ENCODE measurements around the gene NOS1AP.

NOS1AP gene

GRCh38 chr1:162285149-162285561 lies 215.7 kb downstream of the NOS1AP start:
- Histone ChIP-seq H2BK15ac (replicated peaks; ENCODE audit: low read depth) (no peak overlapping the region), H3K4ac (ENCODE audit: low read depth, low read length) (no peak overlapping the region), H2BK5ac (ENCODE audit: low read length) (no peak overlapping the region), H3K4me3 (ENCODE audit: low read length) (no peak overlapping the region), H3K56ac (ENCODE audit: low read length) (no peak overlapping the region), H3K23ac (ENCODE audit: low read length) (no peak overlapping the region), H4K8ac (ENCODE audit: low read depth, low read length) (no peak overlapping the region), H2AK5ac (ENCODE audit: low read length) (no peak overlapping the region), H3K9ac (ENCODE audit: low read length) (no peak overlapping the region), H3K79me2 (ENCODE audit: control insufficient read depth, insufficient read depth, low read length) (no peaks in the 10 kb centered on the region), H3K18ac (ENCODE audit: low read length) (no peak overlapping the region), H4K5ac (ENCODE audit: low read length) (no peak overlapping the region), H2BK120ac (ENCODE audit: low read depth, low read length) (no peak overlapping the region), H3K4me2 (ENCODE audit: low read length) (no peak overlapping the region), H3K27ac (ENCODE audit: low read depth, low read length) (no peak overlapping the region), H3K79me1 (ENCODE audit: low read length) (peaks cover 2% of the 10 kb centered on the region), H3K4me1 (ENCODE audit: control insufficient read depth, low read depth, low read length) (no peaks in the 10 kb centered on the region), H3K36me3 (ENCODE audit: control insufficient read depth, insufficient read depth, low read length) (no peaks in the 10 kb centered on the region), H3K27me3 (ENCODE audit: insufficient read depth, low read length, poor library complexity) (no peaks in the 10 kb centered on the region)
- DNase-seq: peak; percentile 26
- WGBS (ENCODE audit: extremely low coverage, insufficient coverage, low lambda C conversion rate): no CpG with 5 or more reads among the region's 5 CpGs

- Histone ChIP-seq H2BK5ac (ENCODE audit: low read length) (no peak overlapping the region), H2BK15ac (replicated peaks; ENCODE audit: low read depth) (no peak overlapping the region), H3K4me3 (ENCODE audit: low read length) (no peak overlapping the region), H4K5ac (ENCODE audit: low read length) (no peak overlapping the region), H4K8ac (ENCODE audit: low read depth, low read length) (no peak overlapping the region), H3K36me3 (ENCODE audit: control insufficient read depth, insufficient read depth, low read length) (no peaks in the 10 kb centered on the region), H2AK5ac (ENCODE audit: low read length) (no peak overlapping the region), H3K79me1 (ENCODE audit: low read length) (no peaks in the 10 kb centered on the region), H3K27ac (ENCODE audit: low read depth, low read length) (no peak overlapping the region), H3K9ac (ENCODE audit: low read length) (no peak overlapping the region), H3K4ac (ENCODE audit: low read depth, low read length) (no peak overlapping the region), H3K27me3 (ENCODE audit: insufficient read depth, low read length, poor library complexity) (no peaks in the 10 kb centered on the region), H3K56ac (ENCODE audit: low read length) (no peak overlapping the region), H3K18ac (ENCODE audit: low read length) (no peak overlapping the region), H3K23ac (ENCODE audit: low read length) (no peak overlapping the region), H3K4me1 (ENCODE audit: control insufficient read depth, low read depth, low read length) (no peaks in the 10 kb centered on the region), H3K4me2 (ENCODE audit: low read length) (no peak overlapping the region), H3K79me2 (ENCODE audit: control insufficient read depth, insufficient read depth, low read length) (no peaks in the 10 kb centered on the region), H2BK120ac (ENCODE audit: low read depth, low read length) (no peak overlapping the region)
- no CpG with 5 or more reads among the region's 1 CpG for whole genome bisulfite sequencing (ENCODE audit: extremely low coverage, insufficient coverage, low lambda C conversion rate)
- no peak for DNase-seq
Observed at GRCh38 chr1:162291000-162291399, 221.5 kb downstream of the NOS1AP start.

- Histone ChIP-seq H3K4me2 (ENCODE audit: low read length) (no peak overlapping the region), H3K4ac (ENCODE audit: low read depth, low read length) (no peak overlapping the region), H3K9ac (ENCODE audit: low read length) (no peak overlapping the region), H3K4me3 (ENCODE audit: low read length) (no peak overlapping the region), H2AK5ac (ENCODE audit: low read length) (no peak overlapping the region), H3K36me3 (ENCODE audit: control insufficient read depth, insufficient read depth, low read length) (no peaks in the 10 kb centered on the region), H4K5ac (ENCODE audit: low read length) (no peak overlapping the region), H4K8ac (ENCODE audit: low read depth, low read length) (no peak overlapping the region), H3K27me3 (ENCODE audit: insufficient read depth, low read length, poor library complexity) (no peaks in the 10 kb centered on the region), H2BK120ac (ENCODE audit: low read depth, low read length) (no peak overlapping the region), H3K23ac (ENCODE audit: low read length) (no peak overlapping the region), H3K56ac (ENCODE audit: low read length) (no peak overlapping the region), H2BK5ac (ENCODE audit: low read length) (no peak overlapping the region), H3K18ac (ENCODE audit: low read length) (no peak overlapping the region), H3K4me1 (ENCODE audit: control insufficient read depth, low read depth, low read length) (no peaks in the 10 kb centered on the region), H3K27ac (ENCODE audit: low read depth, low read length) (no peak overlapping the region), H2BK15ac (replicated peaks; ENCODE audit: low read depth) (no peak overlapping the region), H3K79me2 (ENCODE audit: control insufficient read depth, insufficient read depth, low read length) (no peaks in the 10 kb centered on the region), H3K79me1 (ENCODE audit: low read length) (no peaks in the 10 kb centered on the region)
- WGBS (ENCODE audit: extremely low coverage, insufficient coverage, low lambda C conversion rate): no CpG with 5 or more reads among the region's 2 CpGs
- peak; percentile 88 for DNase-seq
Observed at GRCh38 chr1:162292422-162292849, 222.9 kb downstream of the NOS1AP start.

GRCh38 chr1:162293073-162293692 lies 223.7 kb downstream of the NOS1AP start:
- no peak overlapping the region for H3K4me2 ChIP-seq (ENCODE audit: low read length)
- H2BK120ac ChIP-seq (ENCODE audit: low read depth, low read length): no peak overlapping the region
- H3K4me3 ChIP-seq (ENCODE audit: low read length): no peak overlapping the region
- no peak overlapping the region for H2AK5ac ChIP-seq (ENCODE audit: low read length)
- no CpG with 5 or more reads among the region's 5 CpGs for WGBS (ENCODE audit: extremely low coverage, insufficient coverage, low lambda C conversion rate)
- H4K8ac ChIP-seq (ENCODE audit: low read depth, low read length): no peak overlapping the region
- DNase-seq: no peak
- no peak overlapping the region for H3K9ac ChIP-seq (ENCODE audit: low read length)
- H3K18ac ChIP-seq (ENCODE audit: low read length): no peak overlapping the region
- H2BK15ac ChIP-seq (replicated peaks; ENCODE audit: low read depth): no peak overlapping the region
- no peak overlapping the region for H2BK5ac ChIP-seq (ENCODE audit: low read length)
- no peak overlapping the region for H3K23ac ChIP-seq (ENCODE audit: low read length)
- no peaks in the 10 kb centered on the region for H3K4me1 ChIP-seq (ENCODE audit: control insufficient read depth, low read depth, low read length)
- H3K79me2 ChIP-seq (ENCODE audit: control insufficient read depth, insufficient read depth, low read length): no peaks in the 10 kb centered on the region
- H3K27me3 ChIP-seq (ENCODE audit: insufficient read depth, low read length, poor library complexity): no peaks in the 10 kb centered on the region
- no peak overlapping the region for H3K4ac ChIP-seq (ENCODE audit: low read depth, low read length)
- no peak overlapping the region for H3K27ac ChIP-seq (ENCODE audit: low read depth, low read length)
- H3K36me3 ChIP-seq (ENCODE audit: control insufficient read depth, insufficient read depth, low read length): no peaks in the 10 kb centered on the region
- no peak overlapping the region for H3K56ac ChIP-seq (ENCODE audit: low read length)
- no peak overlapping the region for H4K5ac ChIP-seq (ENCODE audit: low read length)
- peaks cover 1% of the 10 kb centered on the region for H3K79me1 ChIP-seq (ENCODE audit: low read length)

GRCh38 chr1:162294015-162294414 lies 224.5 kb downstream of the NOS1AP start:
- Histone ChIP-seq H3K23ac (ENCODE audit: low read length) (no peak overlapping the region), H3K36me3 (ENCODE audit: control insufficient read depth, insufficient read depth, low read length) (no peaks in the 10 kb centered on the region), H3K4me2 (ENCODE audit: low read length) (no peak overlapping the region), H2BK15ac (replicated peaks; ENCODE audit: low read depth) (no peak overlapping the region), H3K79me2 (ENCODE audit: control insufficient read depth, insufficient read depth, low read length) (no peaks in the 10 kb centered on the region), H4K5ac (ENCODE audit: low read length) (no peak overlapping the region), H3K18ac (ENCODE audit: low read length) (no peak overlapping the region), H3K4me3 (ENCODE audit: low read length) (no peak overlapping the region), H2BK5ac (ENCODE audit: low read length) (no peak overlapping the region), H3K27ac (ENCODE audit: low read depth, low read length) (no peak overlapping the region), H3K56ac (ENCODE audit: low read length) (no peak overlapping the region), H3K4me1 (ENCODE audit: control insufficient read depth, low read depth, low read length) (no peaks in the 10 kb centered on the region), H4K8ac (ENCODE audit: low read depth, low read length) (no peak overlapping the region), H3K9ac (ENCODE audit: low read length) (no peak overlapping the region), H3K4ac (ENCODE audit: low read depth, low read length) (no peak overlapping the region), H2AK5ac (ENCODE audit: low read length) (no peak overlapping the region), H2BK120ac (ENCODE audit: low read depth, low read length) (no peak overlapping the region), H3K79me1 (ENCODE audit: low read length) (peaks cover 2% of the 10 kb centered on the region), H3K27me3 (ENCODE audit: insufficient read depth, low read length, poor library complexity) (no peaks in the 10 kb centered on the region)
- DNase-seq: no peak
- no CpG with 5 or more reads among the region's 3 CpGs for WGBS (ENCODE audit: extremely low coverage, insufficient coverage, low lambda C conversion rate)

DNA sequence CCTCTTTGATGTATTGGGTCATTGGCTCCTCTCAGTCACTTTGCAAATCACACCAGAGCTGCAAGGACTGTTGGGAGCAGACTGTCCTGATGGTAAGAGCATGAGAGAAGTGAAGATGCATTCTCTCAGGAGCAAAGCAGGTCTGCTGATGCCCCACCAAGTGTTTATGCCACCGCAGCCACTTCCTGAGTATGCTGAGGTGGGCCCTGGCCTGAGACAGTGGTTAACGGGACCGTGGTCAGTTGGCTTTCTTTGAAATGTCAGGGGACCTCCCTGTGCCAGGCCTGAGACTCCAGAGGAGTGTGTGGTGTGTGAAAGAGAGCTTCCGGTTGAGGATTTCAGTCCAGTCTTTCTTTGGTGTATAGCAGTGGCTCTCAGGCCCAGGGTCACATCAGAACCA lies 227.7 kb downstream of the NOS1AP start:
- Histone ChIP-seq H3K4me2 (ENCODE audit: low read length) (no peak overlapping the region), H2BK5ac (ENCODE audit: low read length) (no peak overlapping the region), H4K8ac (ENCODE audit: low read depth, low read length) (no peak overlapping the region), H3K4me3 (ENCODE audit: low read length) (no peak overlapping the region), H2BK15ac (replicated peaks; ENCODE audit: low read depth) (no peak overlapping the region), H3K56ac (ENCODE audit: low read length) (no peak overlapping the region), H3K36me3 (ENCODE audit: control insufficient read depth, insufficient read depth, low read length) (no peaks in the 10 kb centered on the region), H3K27me3 (ENCODE audit: insufficient read depth, low read length, poor library complexity) (no peaks in the 10 kb centered on the region), H3K18ac (ENCODE audit: low read length) (no peak overlapping the region), H2BK120ac (ENCODE audit: low read depth, low read length) (no peak overlapping the region), H3K9ac (ENCODE audit: low read length) (no peak overlapping the region), H3K79me2 (ENCODE audit: control insufficient read depth, insufficient read depth, low read length) (no peaks in the 10 kb centered on the region), H3K4ac (ENCODE audit: low read depth, low read length) (no peak overlapping the region), H3K79me1 (ENCODE audit: low read length) (peaks cover 2% of the 10 kb centered on the region), H2AK5ac (ENCODE audit: low read length) (no peak overlapping the region), H3K27ac (ENCODE audit: low read depth, low read length) (no peak overlapping the region), H4K5ac (ENCODE audit: low read length) (no peak overlapping the region), H3K23ac (ENCODE audit: low read length) (no peak overlapping the region), H3K4me1 (ENCODE audit: control insufficient read depth, low read depth, low read length) (peaks cover 7% of the 10 kb centered on the region)
- WGBS (ENCODE audit: extremely low coverage, insufficient coverage, low lambda C conversion rate): no CpG with 5 or more reads among the region's 4 CpGs
- DNase-seq: no peak
